ENCODE data around the gene ADCY9. TPM values are rescaled to one million over a fixed set of nuclear protein-coding genes. Genes with fewer than 3 reads are reported as not detected.

ADCY9 gene
- total RNA-seq, 3 donors from 2014 or later = 10.9 to 14.4 (median 12.0) TPM

GRCh38 chr16:3993052-3993785 lies 123.0 kb downstream of the ADCY9 start:
- no peaks in the 10 kb centered on the region for H3K27me3 ChIP-seq
- intact Hi-C loops (cut with DNase I; ENCODE audit: low total_unique reads) = no loop called here
- H3K4me1 ChIP-seq = no peaks in the 10 kb centered on the region
- DNase-seq (ENCODE audit: low spot score in 2 of 2) = no peak
- TF ChIP-seq POLR2A (IDR thresholded peaks at IDR 0.05) (no peak), CTCF (IDR thresholded peaks at IDR 0.05) (no peak), POLR2AphosphoS5 (IDR thresholded peaks at IDR 0.05) (no peak)
- no peaks in the 10 kb centered on the region for H3K36me3 ChIP-seq
- no peak overlapping the region for H3K27ac ChIP-seq
- no peak overlapping the region for H3K4me3 ChIP-seq
- no peaks in the 10 kb centered on the region for H3K9me3 ChIP-seq

- DNase-seq (ENCODE audit: low spot score in 2 of 2) = no peak
- Histone ChIP-seq H3K27ac (no peak overlapping the region), H3K9me3 (no peaks in the 10 kb centered on the region), H3K4me1 (no peaks in the 10 kb centered on the region), H3K36me3 (no peaks in the 10 kb centered on the region), H3K4me3 (no peak overlapping the region), H3K27me3 (no peaks in the 10 kb centered on the region)
- TF ChIP-seq POLR2A (IDR thresholded peaks at IDR 0.05) (no peak), POLR2AphosphoS5 (IDR thresholded peaks at IDR 0.05) (no peak), CTCF (IDR thresholded peaks at IDR 0.05) (no peak)
- intact Hi-C loops (cut with DNase I; ENCODE audit: low total_unique reads) = no loop called here
Measured at GRCh38 chr16:3992297-3993051, 123.8 kb downstream of the ADCY9 start.

- no peaks in the 10 kb centered on the region for H3K36me3 ChIP-seq
- no peaks in the 10 kb centered on the region for H3K27me3 ChIP-seq
- TF ChIP-seq POLR2A (IDR thresholded peaks at IDR 0.05) = no peak
- no peak for TF ChIP-seq CTCF (IDR thresholded peaks at IDR 0.05)
- TF ChIP-seq POLR2AphosphoS5 (IDR thresholded peaks at IDR 0.05) = no peak
- H3K4me1 ChIP-seq = no peaks in the 10 kb centered on the region
- intact Hi-C loops (cut with DNase I; ENCODE audit: low total_unique reads) = no loop called here
- H3K9me3 ChIP-seq = no peaks in the 10 kb centered on the region
- H3K4me3 ChIP-seq = no peak overlapping the region
- no peak overlapping the region for H3K27ac ChIP-seq
- no peak for DNase-seq (ENCODE audit: low spot score in 2 of 2)
Measured at GRCh38 chr16:3988824-3989223, 127.4 kb downstream of the ADCY9 start.

- Histone ChIP-seq H3K27ac (no peak overlapping the region), H3K36me3 (no peaks in the 10 kb centered on the region), H3K4me1 (no peaks in the 10 kb centered on the region), H3K27me3 (no peaks in the 10 kb centered on the region), H3K9me3 (no peaks in the 10 kb centered on the region), H3K4me3 (no peak overlapping the region)
- no peak for DNase-seq (ENCODE audit: low spot score in 2 of 2)
- no peak for TF ChIP-seq CTCF (IDR thresholded peaks at IDR 0.05)
- TF ChIP-seq POLR2A (IDR thresholded peaks at IDR 0.05) = no peak
- TF ChIP-seq POLR2AphosphoS5 (IDR thresholded peaks at IDR 0.05) = no peak
- intact Hi-C loops (cut with DNase I; ENCODE audit: low total_unique reads) = no loop called here
Measured at GRCh38 chr16:3988011-3988410, 128.2 kb downstream of the ADCY9 start.

GRCh38 chr16:3987231-3987630 lies 129.0 kb downstream of the ADCY9 start:
- no peak overlapping the region for H3K4me3 ChIP-seq
- no peaks in the 10 kb centered on the region for H3K9me3 ChIP-seq
- H3K27ac ChIP-seq = no peak overlapping the region
- intact Hi-C loops (cut with DNase I; ENCODE audit: low total_unique reads) = no loop called here
- no peaks in the 10 kb centered on the region for H3K4me1 ChIP-seq
- no peaks in the 10 kb centered on the region for H3K27me3 ChIP-seq
- H3K36me3 ChIP-seq = no peaks in the 10 kb centered on the region
- TF ChIP-seq POLR2A (IDR thresholded peaks at IDR 0.05) = no peak
- no peak for TF ChIP-seq POLR2AphosphoS5 (IDR thresholded peaks at IDR 0.05)
- TF ChIP-seq CTCF (IDR thresholded peaks at IDR 0.05) = no peak
- DNase-seq (ENCODE audit: low spot score in 2 of 2) = no peak

All from breast epithelium (tissue), 4 donors.